Pancreas (tissue), 10 donors: ENCODE data around the gene SLC12A3. TPM values are rescaled to one million over a fixed set of nuclear protein-coding genes. Genes with fewer than 3 reads are reported as not detected.
A peak's percentile ranks its signal among the peaks of the same experiment; 100 is the strongest.

Experiments
- ATAC-seq, 4 donors: fragments of 200-7000 bp; cut with Tn5 transposase; one replicate each; pipeline versions ENCODE4 v1.8.0 to v1.9.1; 2020; ENCODE audit warnings: mild to moderate bottlenecking in 4 of 4, moderate library complexity in 4 of 4
- DNase-seq, 6 donors: peaks; one replicate each; pipeline ENCODE4 v3.0.0-alpha.2; 2020
- FAIRE-seq: peaks from 2 replicates; lab custom pipeline; 2012; peaks lifted over from hg19 to GRCh38; lab: Jason Lieb, UNC
- H3K27ac ChIP-seq, 4 donors: fragments of 200-600 bp; sonication (generic); 1 replicate in 3 of 4; 2 replicates in 1 of 4; pipeline versions ENCODE4 v1.5.0 to v1.8.0; 2020
- H3K27me3 ChIP-seq, 4 donors: fragments of 200-600 bp; one replicate each; pipeline ENCODE4 v1.8.0; 2021
- H3K36me3 ChIP-seq, 3 donors: fragments of 200-600 bp; sonication (generic) in 1 of 3; one replicate each; pipeline versions ENCODE4 v1.5.0 to v1.8.0; 2020 to 2021
- H3K4me1 ChIP-seq, 3 donors: fragments of 200-600 bp; one replicate each; pipeline ENCODE4 v1.8.0; 2021
- H3K4me3 ChIP-seq, 4 donors: fragments of 200-600 bp; sonication (generic) in 2 of 4; one replicate each; pipeline versions ENCODE4 v1.5.0 to v1.8.0; 2020 to 2021
- H3K9me3 ChIP-seq, 4 donors: fragments of 200-600 bp; one replicate each; pipeline ENCODE4 v1.8.0; 2021
- WGBS, 2 donors: extraction: QIAGEN DNeasy Blood & Tissue Kit; methylation state at CpG; one replicate each; pipeline ENCODE4 v1.1.7; 2013; 5-methylcytosine and 5-hydroxymethylcytosine counted together
- intact Hi-C, 3 donors: fragments of 100-400 bp; cut with DNase I; formaldehyde crosslinking; loops; one replicate each; pipeline versions ENCODE4 v1.11.1 to v1.14.2; 2022
- polyA plus RNA-seq, 2 donors: library from polyadenylated mRNA; stranded (reverse); fragments of 200-250 nt; gene quantifications; one replicate each; pipeline ENCODE4 v1.2.3, GENCODE V29; 2013
- total RNA-seq, 6 donors: library from RNA; stranded (reverse); fragmentation: NEBNext Ultra II Directional in 4 of 6; extraction: Animal tissue kit (Norgen Biotek cat#: 25700) in 4 of 6; gene quantifications; one replicate each; pipeline versions ENCODE4 v1.2.1 to v1.2.4, GENCODE V29; 2021 to 2023
- TF ChIP-seq, protein P1 (sequence below), 4 donors: fragments of 200-600 bp; sonication (generic) in 3 of 4; IDR thresholded peaks; one replicate each; pipeline versions ENCODE4 v1.5.0 to v1.8.0; 2021; ENCODE audit warnings: antibody characterized with exemption in 4 of 4
- donor health status: healthy with polysubstance abuse.
- donor health status: DM: no; HTN: no; CAD: no; lungs with moderate emphysema.
- donor health status: DM: no; HTN: no; CAD: no.
- donor health status: control.
- donor health status: control.
- donor health status: Bipolar disorder and iron deficiency.
- donor health status: DM: yes; HTN: yes; CAD: no.
- donor health status: DM: no; HTN: no; CAD: no.
- donor health status: DM: no; HTN: no; CAD: no.
- donor health status: DM: yes; HTN: yes; CAD: no.

Gene SLC12A3
- total and polyA plus RNA-seq, 8 donors: 0.04 to 0.12 (median 0.06) TPM; not detected in 1

- TF ChIP-seq, protein P1, sequence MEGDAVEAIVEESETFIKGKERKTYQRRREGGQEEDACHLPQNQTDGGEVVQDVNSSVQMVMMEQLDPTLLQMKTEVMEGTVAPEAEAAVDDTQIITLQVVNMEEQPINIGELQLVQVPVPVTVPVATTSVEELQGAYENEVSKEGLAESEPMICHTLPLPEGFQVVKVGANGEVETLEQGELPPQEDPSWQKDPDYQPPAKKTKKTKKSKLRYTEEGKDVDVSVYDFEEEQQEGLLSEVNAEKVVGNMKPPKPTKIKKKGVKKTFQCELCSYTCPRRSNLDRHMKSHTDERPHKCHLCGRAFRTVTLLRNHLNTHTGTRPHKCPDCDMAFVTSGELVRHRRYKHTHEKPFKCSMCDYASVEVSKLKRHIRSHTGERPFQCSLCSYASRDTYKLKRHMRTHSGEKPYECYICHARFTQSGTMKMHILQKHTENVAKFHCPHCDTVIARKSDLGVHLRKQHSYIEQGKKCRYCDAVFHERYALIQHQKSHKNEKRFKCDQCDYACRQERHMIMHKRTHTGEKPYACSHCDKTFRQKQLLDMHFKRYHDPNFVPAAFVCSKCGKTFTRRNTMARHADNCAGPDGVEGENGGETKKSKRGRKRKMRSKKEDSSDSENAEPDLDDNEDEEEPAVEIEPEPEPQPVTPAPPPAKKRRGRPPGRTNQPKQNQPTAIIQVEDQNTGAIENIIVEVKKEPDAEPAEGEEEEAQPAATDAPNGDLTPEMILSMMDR (IDR thresholded peaks at IDR 0.05): no peak
- H3K9me3 ChIP-seq: no peaks in the 10 kb centered on the region
- peaks cover 24 to 100% (median 88%) of the 10 kb centered on the region in 3 donors for H3K36me3 ChIP-seq
- peak overlapping the region in 1 of 4 donors; percentile 2 for H3K4me3 ChIP-seq
- FAIRE-seq: no peak
- no peak for DNase-seq
- intact Hi-C loops: no loop called here
- H3K27me3 ChIP-seq: no peaks in the 10 kb centered on the region
- peak in 1 of 4 donors; percentile 1 for ATAC-seq
- WGBS, 2 donors: 32 to 34% methylated on average over 4 of the region's 4 CpGs
- peaks cover 29 to 65% (median 46%) of the 10 kb centered on the region in 3 donors for H3K4me1 ChIP-seq
- H3K27ac ChIP-seq: no peak overlapping the region
Measured at GRCh38 chr16:56939801-56940200, 74.8 kb downstream of the SLC12A3 start.

GRCh38 chr16:56941092-56941491, 76.1 kb downstream of the SLC12A3 start:
- TF ChIP-seq, protein P1 (IDR thresholded peaks at IDR 0.05): no peak
- intact Hi-C loops: no loop called here
- H3K4me3 ChIP-seq: no peak overlapping the region
- peaks cover 24 to 92% (median 86%) of the 10 kb centered on the region in 3 donors for H3K36me3 ChIP-seq
- H3K27ac ChIP-seq: no peak overlapping the region
- no peaks in the 10 kb centered on the region for H3K27me3 ChIP-seq
- DNase-seq (no peak), FAIRE-seq (no peak), ATAC-seq (no peak)
- 22 to 29% methylated on average over 2 of the region's 2 CpGs for WGBS, 2 donors
- H3K4me1 ChIP-seq: peaks cover 36 to 58% (median 53%) of the 10 kb centered on the region in 3 donors
- no peaks in the 10 kb centered on the region for H3K9me3 ChIP-seq

DNA sequence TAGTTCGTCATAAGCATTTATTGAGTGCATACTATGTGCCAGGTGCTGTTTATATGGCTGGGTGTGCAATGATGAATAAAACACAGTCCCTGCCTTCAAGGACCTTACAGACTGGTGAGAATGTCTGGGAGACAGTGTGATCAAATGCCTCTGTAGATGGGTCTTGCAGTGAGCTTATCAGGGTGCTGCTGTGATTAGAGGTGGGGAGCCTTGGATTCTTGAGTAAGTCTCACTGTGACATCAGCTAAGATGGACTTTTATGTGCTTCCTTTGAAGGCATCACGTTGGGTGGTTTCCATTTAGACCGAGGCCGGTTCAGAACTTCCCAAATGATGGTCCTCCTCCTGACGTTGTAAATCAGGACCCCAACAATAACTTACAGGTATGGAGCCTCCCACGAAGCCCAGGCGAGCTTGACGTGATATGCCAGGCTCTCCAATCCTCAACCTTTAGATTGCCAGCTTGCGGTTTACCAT, 76.9 kb downstream of the SLC12A3 start:
- H3K4me3 ChIP-seq: no peak overlapping the region
- WGBS, 2 donors: 46 to 49% methylated on average over 9 of the region's 9 CpGs
- FAIRE-seq: no peak
- peaks cover 36 to 57% (median 51%) of the 10 kb centered on the region in 3 donors for H3K4me1 ChIP-seq
- no peaks in the 10 kb centered on the region for H3K9me3 ChIP-seq
- ATAC-seq: no peak
- intact Hi-C loops: no loop called here
- no peaks in the 10 kb centered on the region for H3K27me3 ChIP-seq
- no peak for DNase-seq
- TF ChIP-seq, protein P1 (IDR thresholded peaks at IDR 0.05): no peak
- peaks cover 24 to 84% (median 78%) of the 10 kb centered on the region in 3 donors for H3K36me3 ChIP-seq
- no peak overlapping the region for H3K27ac ChIP-seq

DNA sequence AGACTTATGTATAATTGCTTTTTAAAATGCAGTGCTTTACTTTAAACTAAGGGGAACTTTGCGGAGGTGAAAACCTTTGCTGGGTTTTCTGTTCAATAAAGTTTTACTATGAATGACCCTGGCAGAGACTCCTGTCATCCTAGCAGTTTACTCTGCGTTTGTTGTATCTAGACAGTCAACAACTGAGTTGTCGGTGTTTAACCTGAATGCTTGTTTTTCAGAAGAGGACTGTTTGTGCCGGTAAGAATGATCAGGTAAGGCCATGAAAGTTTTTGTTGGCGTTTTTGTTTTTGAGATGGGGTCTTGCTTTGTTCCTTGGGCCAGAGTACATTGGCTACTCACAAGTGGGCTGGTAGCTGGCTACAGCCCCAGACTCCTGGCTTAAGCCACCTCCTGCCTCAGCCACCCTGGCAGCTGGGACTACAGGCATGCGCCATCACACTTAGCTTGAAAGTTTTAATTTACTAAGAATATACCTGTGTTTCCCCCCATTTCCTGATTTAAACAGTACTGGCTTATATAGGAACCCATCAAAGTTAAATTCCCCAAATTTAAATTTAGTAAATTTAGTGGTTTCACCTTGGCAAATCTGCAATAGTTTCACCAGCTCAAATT, 78.9 kb downstream of the SLC12A3 start:
- FAIRE-seq (no peak), ATAC-seq (no peak), DNase-seq (no peak)
- intact Hi-C loops: no loop called here
- Histone ChIP-seq H3K4me1 (peaks cover 31 to 52% (median 36%) of the 10 kb centered on the region in 3 donors), H3K27me3 (no peaks in the 10 kb centered on the region), H3K36me3 (peaks cover 23 to 64% (median 60%) of the 10 kb centered on the region in 3 donors), H3K27ac (no peak overlapping the region), H3K9me3 (no peaks in the 10 kb centered on the region), H3K4me3 (no peak overlapping the region)
- TF ChIP-seq, protein P1 (IDR thresholded peaks at IDR 0.05): no peak
- WGBS, 2 donors: 54 to 58% methylated on average over 6 of the region's 6 CpGs
